Measurements from ENCODE around the gene DLST. TPM values are rescaled to one million over a fixed set of nuclear protein-coding genes. Genes with fewer than 3 reads are reported as not detected.

Gene DLST
- total RNA-seq, 1 donor from 2014 or later: 101 TPM

- no peaks in the 10 kb centered on the region for H3K27me3 Mint-ChIP-seq (ENCODE audit: unreplicated experiment)
- no peak for DNase-seq (ENCODE audit: extremely low spot score, unreplicated experiment)
- no peak overlapping the region for H3K27ac Mint-ChIP-seq (ENCODE audit: unreplicated experiment)
- no peak overlapping the region for H3K4me3 Mint-ChIP-seq (ENCODE audit: unreplicated experiment)
- H3K36me3 Mint-ChIP-seq (ENCODE audit: unreplicated experiment): peaks cover 2% of the 10 kb centered on the region
- peaks cover 9% of the 10 kb centered on the region for H3K4me1 Mint-ChIP-seq (ENCODE audit: unreplicated experiment)
- TF ChIP-seq, protein P1, sequence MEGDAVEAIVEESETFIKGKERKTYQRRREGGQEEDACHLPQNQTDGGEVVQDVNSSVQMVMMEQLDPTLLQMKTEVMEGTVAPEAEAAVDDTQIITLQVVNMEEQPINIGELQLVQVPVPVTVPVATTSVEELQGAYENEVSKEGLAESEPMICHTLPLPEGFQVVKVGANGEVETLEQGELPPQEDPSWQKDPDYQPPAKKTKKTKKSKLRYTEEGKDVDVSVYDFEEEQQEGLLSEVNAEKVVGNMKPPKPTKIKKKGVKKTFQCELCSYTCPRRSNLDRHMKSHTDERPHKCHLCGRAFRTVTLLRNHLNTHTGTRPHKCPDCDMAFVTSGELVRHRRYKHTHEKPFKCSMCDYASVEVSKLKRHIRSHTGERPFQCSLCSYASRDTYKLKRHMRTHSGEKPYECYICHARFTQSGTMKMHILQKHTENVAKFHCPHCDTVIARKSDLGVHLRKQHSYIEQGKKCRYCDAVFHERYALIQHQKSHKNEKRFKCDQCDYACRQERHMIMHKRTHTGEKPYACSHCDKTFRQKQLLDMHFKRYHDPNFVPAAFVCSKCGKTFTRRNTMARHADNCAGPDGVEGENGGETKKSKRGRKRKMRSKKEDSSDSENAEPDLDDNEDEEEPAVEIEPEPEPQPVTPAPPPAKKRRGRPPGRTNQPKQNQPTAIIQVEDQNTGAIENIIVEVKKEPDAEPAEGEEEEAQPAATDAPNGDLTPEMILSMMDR (IDR thresholded peaks at IDR 0.05): no peak
- no peaks in the 10 kb centered on the region for H3K9me3 Mint-ChIP-seq (ENCODE audit: unreplicated experiment)
Observed at GRCh38 chr14:74859757-74860552, 21.8 kb upstream of the DLST start.

GRCh38 chr14:74860899-74861733, 20.6 kb upstream of the DLST start:
- Mint-ChIP-seq H3K27me3 (ENCODE audit: unreplicated experiment) (peaks cover 6% of the 10 kb centered on the region), H3K36me3 (ENCODE audit: unreplicated experiment) (no peaks in the 10 kb centered on the region), H3K9me3 (ENCODE audit: unreplicated experiment) (no peaks in the 10 kb centered on the region), H3K4me1 (ENCODE audit: unreplicated experiment) (peaks cover 9% of the 10 kb centered on the region), H3K4me3 (ENCODE audit: unreplicated experiment) (no peak overlapping the region), H3K27ac (ENCODE audit: unreplicated experiment) (no peak overlapping the region)
- TF ChIP-seq, protein P1 (IDR thresholded peaks at IDR 0.05): peak; percentile 90
- peak; percentile 93 for DNase-seq (ENCODE audit: extremely low spot score, unreplicated experiment)

DNA sequence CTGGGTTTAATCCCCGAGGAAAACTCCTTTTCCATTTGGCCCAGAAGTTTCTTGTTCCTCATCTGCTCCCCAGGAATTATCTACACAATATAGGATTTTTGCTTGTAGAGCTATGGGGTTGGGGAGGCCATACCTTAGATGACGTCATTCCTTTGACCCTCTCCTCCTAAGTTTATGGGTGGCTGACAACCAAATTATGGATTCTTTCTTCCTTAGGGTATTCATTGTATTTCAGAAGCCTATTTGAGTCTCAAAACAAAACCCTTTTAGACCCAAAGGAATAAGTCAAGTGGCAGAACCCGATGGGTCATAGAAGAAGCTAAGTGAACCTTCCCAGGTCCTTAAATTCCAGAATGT, 20.0 kb upstream of the DLST start:
- no peaks in the 10 kb centered on the region for H3K9me3 Mint-ChIP-seq (ENCODE audit: unreplicated experiment)
- H3K4me3 Mint-ChIP-seq (ENCODE audit: unreplicated experiment): no peak overlapping the region
- peaks cover 9% of the 10 kb centered on the region for H3K4me1 Mint-ChIP-seq (ENCODE audit: unreplicated experiment)
- DNase-seq (ENCODE audit: extremely low spot score, unreplicated experiment): no peak
- no peaks in the 10 kb centered on the region for H3K36me3 Mint-ChIP-seq (ENCODE audit: unreplicated experiment)
- no peak overlapping the region for H3K27ac Mint-ChIP-seq (ENCODE audit: unreplicated experiment)
- TF ChIP-seq, protein P1 (IDR thresholded peaks at IDR 0.05): no peak
- peaks cover 12% of the 10 kb centered on the region for H3K27me3 Mint-ChIP-seq (ENCODE audit: unreplicated experiment)

- Mint-ChIP-seq H3K27ac (ENCODE audit: unreplicated experiment) (no peak overlapping the region), H3K9me3 (ENCODE audit: unreplicated experiment) (no peaks in the 10 kb centered on the region), H3K27me3 (ENCODE audit: unreplicated experiment) (peaks cover 16% of the 10 kb centered on the region), H3K4me3 (ENCODE audit: unreplicated experiment) (no peak overlapping the region), H3K36me3 (ENCODE audit: unreplicated experiment) (no peaks in the 10 kb centered on the region), H3K4me1 (ENCODE audit: unreplicated experiment) (peaks cover 16% of the 10 kb centered on the region)
- DNase-seq (ENCODE audit: extremely low spot score, unreplicated experiment): peak; percentile 73
- TF ChIP-seq, protein P1 (IDR thresholded peaks at IDR 0.05): no peak
Observed at GRCh38 chr14:74863274-74863673, 18.4 kb upstream of the DLST start.

DNA sequence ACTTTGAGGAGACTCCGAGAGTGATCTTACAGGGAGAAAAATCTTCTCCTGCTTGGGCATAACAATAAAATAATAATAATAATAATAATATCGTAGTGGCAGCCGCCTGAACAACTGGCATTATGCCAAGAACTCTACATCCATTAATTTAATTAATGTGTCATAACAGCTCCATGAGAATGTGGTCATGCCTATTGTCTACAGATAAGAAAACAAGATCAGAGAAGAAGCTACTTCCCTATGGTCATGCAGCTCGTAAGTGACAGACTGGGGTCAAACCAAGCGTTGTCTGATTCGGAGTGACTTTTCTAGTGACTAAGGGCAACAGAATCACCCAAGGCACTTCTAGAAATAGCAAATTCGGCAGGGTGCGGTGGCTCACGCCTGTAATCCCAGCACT, 17.5 kb upstream of the DLST start:
- peaks cover 16% of the 10 kb centered on the region for H3K4me1 Mint-ChIP-seq (ENCODE audit: unreplicated experiment)
- no peaks in the 10 kb centered on the region for H3K36me3 Mint-ChIP-seq (ENCODE audit: unreplicated experiment)
- H3K27ac Mint-ChIP-seq (ENCODE audit: unreplicated experiment): no peak overlapping the region

More for the DNA sequence above, 17.5 kb upstream of the DLST start:
- H3K9me3 Mint-ChIP-seq (ENCODE audit: unreplicated experiment): no peaks in the 10 kb centered on the region
- no peak for DNase-seq (ENCODE audit: extremely low spot score, unreplicated experiment)
- peaks cover 19% of the 10 kb centered on the region for H3K27me3 Mint-ChIP-seq (ENCODE audit: unreplicated experiment)
- no peak overlapping the region for H3K4me3 Mint-ChIP-seq (ENCODE audit: unreplicated experiment)
- TF ChIP-seq, protein P1 (IDR thresholded peaks at IDR 0.05): no peak
